ENCODE measurements around the gene EXOC6B.

DNA sequence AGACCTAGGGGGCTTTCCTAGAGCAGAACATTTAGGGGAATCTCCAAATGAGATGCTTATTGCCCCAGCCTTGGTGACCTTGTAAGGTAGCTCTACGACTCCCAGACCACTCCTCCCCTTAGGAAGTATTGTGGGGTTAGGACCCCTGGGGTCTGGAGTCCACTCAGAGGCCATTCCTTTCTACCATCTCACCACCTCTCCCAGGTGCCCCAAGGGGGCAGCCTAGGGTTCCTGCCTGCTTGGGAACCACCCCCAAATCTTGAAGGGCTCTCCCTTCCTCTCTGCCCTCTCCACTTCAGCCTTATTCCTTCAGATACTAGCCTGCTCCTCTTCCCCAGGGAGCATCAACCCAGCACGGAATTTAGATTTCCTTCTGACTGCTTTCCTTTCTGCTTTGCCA lies 17.5 kb upstream of the EXOC6B start:
- TF ChIP-seq, protein P1, sequence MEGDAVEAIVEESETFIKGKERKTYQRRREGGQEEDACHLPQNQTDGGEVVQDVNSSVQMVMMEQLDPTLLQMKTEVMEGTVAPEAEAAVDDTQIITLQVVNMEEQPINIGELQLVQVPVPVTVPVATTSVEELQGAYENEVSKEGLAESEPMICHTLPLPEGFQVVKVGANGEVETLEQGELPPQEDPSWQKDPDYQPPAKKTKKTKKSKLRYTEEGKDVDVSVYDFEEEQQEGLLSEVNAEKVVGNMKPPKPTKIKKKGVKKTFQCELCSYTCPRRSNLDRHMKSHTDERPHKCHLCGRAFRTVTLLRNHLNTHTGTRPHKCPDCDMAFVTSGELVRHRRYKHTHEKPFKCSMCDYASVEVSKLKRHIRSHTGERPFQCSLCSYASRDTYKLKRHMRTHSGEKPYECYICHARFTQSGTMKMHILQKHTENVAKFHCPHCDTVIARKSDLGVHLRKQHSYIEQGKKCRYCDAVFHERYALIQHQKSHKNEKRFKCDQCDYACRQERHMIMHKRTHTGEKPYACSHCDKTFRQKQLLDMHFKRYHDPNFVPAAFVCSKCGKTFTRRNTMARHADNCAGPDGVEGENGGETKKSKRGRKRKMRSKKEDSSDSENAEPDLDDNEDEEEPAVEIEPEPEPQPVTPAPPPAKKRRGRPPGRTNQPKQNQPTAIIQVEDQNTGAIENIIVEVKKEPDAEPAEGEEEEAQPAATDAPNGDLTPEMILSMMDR (IDR thresholded peaks at IDR 0.05): no peak
- no peak for TF ChIP-seq POLR2A (IDR thresholded peaks at IDR 0.05)

Data from body of pancreas (tissue), 4 donors.